Activated gamma-delta T cell treated with Interleukin-2 at 50 U/mL for 16 hours (primary cell): ENCODE results near the gene PYM1.
"Not testable (repeated sequence)": the region's sequence is repeated elsewhere in the genome, so short reads cannot be mapped to it uniquely, and the experiment has no call there.

ENCODE experiments used
- DNase-seq: peaks from one replicate; pipeline ENCODE4 v3.0.0-alpha.2; 2020

Gene PYM1

GRCh38 chr12:55908726-55909512 lies 18.8 kb downstream of the PYM1 start:
- no peak for DNase-seq

GRCh38 chr12:55906056-55906455 lies 21.6 kb downstream of the PYM1 start:
- no peak for DNase-seq

- DNase-seq = no peak
Observed at GRCh38 chr12:55901881-55902490, 25.7 kb downstream of the PYM1 start.

- no peak for DNase-seq
Observed at GRCh38 chr12:55899082-55899481, 28.6 kb downstream of the PYM1 start.

- no peak for DNase-seq
Observed at GRCh38 chr12:55893723-55894122, 34.0 kb downstream of the PYM1 start.

- DNase-seq = no peak
Observed at GRCh38 chr12:55891310-55891709, 36.4 kb downstream of the PYM1 start.

- DNase-seq = no peak
Observed at GRCh38 chr12:55885113-55885512, 42.6 kb downstream of the PYM1 start.

- DNase-seq = no peak
Observed at GRCh38 chr12:55877824-55878223, 49.9 kb downstream of the PYM1 start.

GRCh38 chr12:55875704-55876467 lies 51.8 kb downstream of the PYM1 start:
- no peak for DNase-seq

GRCh38 chr12:55874443-55874842 lies 53.3 kb downstream of the PYM1 start:
- no peak for DNase-seq

GRCh38 chr12:55866454-55867004 lies 61.2 kb downstream of the PYM1 start:
- not testable (repeated sequence) for DNase-seq

- DNase-seq = no peak
Observed at GRCh38 chr12:55865327-55865726, 62.4 kb downstream of the PYM1 start.

GRCh38 chr12:55862931-55863330 lies 64.8 kb downstream of the PYM1 start:
- DNase-seq = not testable (repeated sequence)

GRCh38 chr12:55862286-55862685 lies 65.4 kb downstream of the PYM1 start:
- DNase-seq = no peak

GRCh38 chr12:55861871-55862270 lies 65.8 kb downstream of the PYM1 start:
- no peak for DNase-seq

- DNase-seq = no peak
Observed at GRCh38 chr12:55861396-55861795, 66.3 kb downstream of the PYM1 start.

GRCh38 chr12:55852740-55853139 lies 75.0 kb downstream of the PYM1 start:
- no peak for DNase-seq
